ENCODE data around the gene SYNPO.

Gene SYNPO

GRCh38 chr5:150625831-150626746, 14.4 kb upstream of the SYNPO start:
- no peak for DNase-seq (ENCODE audit: low read depth)

DNA sequence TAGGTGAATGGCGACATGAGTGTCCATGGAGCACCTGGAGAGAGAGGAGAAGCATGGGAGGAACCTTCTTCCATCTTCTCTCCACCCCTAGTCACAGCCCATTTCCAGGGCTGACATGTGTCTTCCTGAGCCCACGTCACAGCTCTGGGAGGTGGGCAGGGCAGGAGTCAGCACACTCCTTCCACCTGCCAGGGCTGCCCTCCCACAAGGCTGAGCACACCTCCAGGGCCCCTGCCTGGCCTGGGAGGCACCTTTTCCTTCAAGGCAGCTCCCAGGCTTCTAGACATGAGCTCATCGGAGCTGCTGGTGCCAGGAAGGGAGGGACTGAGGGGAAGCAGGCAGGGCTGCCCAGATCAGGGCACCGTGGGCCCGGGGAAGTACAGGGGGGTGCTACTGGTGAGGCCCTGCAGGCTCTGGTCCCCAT, 13.6 kb upstream of the SYNPO start:
- no peak for DNase-seq (ENCODE audit: low read depth)

DNA sequence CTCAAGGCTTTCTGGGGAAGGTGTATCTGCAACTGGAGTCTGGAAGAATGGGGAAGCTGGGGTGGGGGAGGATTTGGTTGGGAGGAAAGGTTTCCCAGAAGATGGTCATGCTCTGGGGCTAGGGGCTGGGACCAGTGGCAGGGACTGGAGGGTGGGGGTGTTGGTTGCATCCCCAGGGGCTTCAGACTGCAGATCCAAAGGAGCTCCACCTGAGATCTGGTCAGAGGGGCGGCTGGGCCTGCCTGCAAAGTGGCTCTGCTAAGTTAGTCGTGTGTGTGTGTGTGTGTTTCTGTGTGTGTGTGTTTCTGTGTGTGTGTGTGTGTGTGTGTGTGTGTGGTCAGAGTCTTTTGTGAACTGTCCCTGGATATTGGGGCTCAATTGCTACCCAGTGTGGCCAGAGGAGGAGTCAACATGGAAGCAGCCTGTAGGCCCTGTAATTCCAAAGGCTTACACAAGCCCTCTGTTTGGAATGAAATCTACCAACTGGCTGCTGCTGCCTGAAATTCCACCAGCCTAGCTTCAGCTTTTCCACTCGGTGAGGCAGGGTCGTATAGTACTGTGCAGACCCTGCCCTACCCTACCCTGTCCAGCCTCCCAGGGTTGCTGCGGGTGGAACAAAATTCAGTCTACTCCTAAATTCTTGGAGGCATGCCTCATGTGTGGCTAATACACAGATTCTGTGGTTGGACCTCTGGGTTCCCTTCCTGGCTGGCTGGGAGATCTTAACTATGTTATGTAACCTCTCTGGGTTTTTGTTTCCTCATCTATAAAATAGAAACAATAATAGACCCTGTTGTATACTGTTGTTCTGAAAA, 12.5 kb upstream of the SYNPO start:
- DNase-seq (ENCODE audit: low read depth), result no peak

DNA sequence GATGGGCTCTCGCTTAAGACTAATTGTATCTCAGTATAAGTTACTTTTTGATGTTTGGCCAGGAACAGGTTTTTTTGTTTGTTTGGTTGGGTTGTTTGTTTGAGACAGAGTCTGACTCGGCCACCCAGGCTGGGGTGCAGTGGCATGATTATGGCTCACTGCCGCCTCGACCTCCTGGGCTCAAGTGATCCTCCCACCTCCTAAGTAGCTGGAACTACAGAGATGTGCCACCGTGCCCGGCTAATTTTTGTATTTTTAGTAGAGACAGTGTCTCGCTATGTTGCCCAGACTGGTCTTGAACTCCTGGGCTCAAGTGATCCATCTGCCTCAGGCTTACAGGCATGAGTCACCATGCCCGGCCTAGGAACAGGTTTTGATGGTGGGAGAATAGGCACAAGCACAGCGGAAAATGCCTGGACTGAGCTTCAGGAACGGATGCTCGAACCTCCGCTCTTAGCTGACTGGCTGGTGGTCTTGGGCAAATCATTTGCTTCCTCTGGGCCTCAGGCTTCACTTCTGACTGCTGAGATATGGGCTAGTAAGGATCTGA, 11.4 kb upstream of the SYNPO start:
- no peak for DNase-seq (ENCODE audit: low read depth)

- DNase-seq (ENCODE audit: low read depth), result no peak
These were observed 10.4 kb upstream of the SYNPO start for GRCh38 chr5:150630016-150630415.

DNA sequence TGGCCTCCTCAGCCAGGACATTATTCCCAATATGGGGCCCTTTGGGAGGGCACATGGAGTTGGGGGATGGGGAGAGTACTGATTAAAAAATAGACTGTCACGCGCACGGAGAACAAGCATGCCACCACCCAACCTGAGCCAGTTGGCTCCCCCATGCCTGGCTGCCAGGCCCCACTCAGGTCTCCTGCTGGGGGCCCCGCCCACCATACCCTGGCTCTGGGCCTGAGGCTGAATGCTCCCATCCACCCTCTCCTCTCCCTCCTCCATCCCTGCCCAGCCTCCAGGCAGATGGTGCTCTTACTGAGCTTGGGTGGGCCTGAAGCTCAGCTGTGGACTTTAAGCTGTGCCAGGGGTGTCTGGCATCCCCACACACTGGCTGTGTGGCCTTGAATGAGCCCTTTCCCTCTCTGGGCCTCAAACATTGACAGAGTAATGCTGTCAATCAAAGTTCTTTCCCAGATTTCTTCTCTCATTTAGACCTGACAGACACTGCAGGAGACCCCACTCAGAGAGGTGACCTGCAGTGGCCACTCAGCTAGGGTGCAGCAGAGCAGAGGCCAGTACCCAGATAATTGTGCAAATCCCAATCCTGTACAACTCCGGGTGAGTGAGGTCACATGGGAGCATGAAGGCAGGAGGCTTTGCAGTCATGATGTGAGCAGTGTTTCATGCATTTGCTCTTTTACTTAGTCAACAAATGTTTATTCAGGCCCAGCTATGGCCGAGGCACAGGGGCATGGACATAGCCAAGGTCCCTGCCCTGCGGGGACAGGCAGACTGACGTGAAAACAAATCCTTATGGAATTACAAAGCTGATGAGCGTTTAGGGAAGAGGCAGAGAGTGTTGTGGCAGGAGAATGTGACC, 9.8 kb upstream of the SYNPO start:
- no peak for DNase-seq (ENCODE audit: low read depth)

- no peak for DNase-seq (ENCODE audit: low read depth)
These were observed 9.1 kb upstream of the SYNPO start for GRCh38 chr5:150631326-150631701.

DNA sequence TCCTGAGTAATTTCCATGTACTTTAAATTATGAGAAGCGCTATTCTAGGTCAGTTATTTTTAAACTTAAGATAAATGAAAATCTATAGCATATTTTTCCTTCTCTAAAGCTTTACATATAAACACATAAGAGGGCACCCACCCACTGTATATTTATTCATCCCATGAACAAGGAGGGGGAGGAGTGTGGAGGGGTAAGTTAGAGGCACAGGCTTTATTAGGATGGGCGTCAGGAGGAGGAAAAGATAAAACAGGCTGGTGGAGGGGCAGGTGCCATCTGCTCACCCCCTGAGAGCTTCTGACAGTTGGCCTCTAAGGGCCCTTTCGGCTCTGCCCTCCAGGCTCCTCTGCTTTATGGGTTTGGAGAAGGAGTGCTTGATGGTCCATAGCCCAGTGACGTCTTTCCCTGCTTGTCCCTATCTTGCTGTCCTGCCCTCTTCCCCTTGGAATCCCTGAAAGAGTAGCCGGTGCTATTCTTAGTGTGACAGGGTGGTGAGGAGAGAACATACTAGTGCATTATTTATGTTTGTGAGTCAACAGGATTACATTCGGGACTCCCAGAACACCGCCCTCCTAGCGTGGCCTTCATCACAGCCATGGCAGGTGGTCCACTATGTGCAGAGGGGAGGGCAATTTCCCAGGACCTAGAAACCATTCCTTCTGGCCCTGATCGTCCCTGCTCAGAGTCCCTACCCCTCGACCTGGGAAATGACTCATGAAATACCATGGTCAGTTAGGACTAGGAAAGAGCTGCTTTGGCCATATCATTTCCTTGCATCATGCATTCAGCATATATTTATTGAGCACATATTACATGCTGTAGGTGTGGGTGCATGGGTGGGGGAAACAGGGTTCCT, 7.9 kb upstream of the SYNPO start:
- no peak for DNase-seq (ENCODE audit: low read depth)

- no peak for DNase-seq (ENCODE audit: low read depth)
These were observed 7.0 kb upstream of the SYNPO start for GRCh38 chr5:150633429-150633828.

DNA sequence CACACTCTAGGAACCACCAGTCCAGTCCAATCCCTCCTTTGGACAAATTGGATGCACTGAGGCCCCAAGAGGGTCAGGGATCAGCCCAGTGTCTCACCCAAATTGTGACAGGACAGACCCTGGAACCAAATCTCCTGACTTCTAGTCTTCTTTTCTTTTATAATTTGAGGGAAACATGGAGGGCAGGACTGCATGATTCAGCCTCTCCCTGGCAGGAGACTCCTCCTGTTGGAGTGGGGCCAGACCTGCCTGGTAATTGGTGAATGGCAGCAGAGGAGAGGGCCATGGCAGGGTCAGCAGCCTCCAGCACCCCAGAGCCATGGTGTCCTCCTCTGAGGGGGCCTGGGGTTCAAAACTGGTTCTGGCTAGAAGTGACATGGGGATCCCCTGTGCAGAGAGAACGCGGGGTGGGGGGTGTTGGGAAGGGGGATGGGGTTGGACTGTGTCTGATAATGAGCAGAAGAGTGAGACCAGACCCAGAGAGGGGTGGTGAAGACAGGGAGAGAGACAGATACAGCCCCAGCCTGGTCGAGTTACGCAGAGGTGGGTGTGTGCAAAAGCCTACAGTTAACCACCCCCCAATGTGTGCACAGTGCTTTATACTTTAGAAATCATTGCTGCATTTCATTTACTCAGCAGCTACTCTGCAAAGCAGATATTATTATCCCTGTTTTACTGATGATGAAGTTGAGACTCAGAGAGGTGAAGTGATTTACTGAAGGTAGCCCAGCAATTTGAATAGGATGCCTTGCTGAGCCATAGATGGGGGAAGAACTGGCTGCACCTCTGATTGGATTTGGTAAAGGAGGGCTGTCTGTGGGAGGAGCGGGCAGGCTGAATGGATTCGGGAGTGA, 3.8 kb upstream of the SYNPO start:
- no peak for DNase-seq (ENCODE audit: low read depth)

DNA sequence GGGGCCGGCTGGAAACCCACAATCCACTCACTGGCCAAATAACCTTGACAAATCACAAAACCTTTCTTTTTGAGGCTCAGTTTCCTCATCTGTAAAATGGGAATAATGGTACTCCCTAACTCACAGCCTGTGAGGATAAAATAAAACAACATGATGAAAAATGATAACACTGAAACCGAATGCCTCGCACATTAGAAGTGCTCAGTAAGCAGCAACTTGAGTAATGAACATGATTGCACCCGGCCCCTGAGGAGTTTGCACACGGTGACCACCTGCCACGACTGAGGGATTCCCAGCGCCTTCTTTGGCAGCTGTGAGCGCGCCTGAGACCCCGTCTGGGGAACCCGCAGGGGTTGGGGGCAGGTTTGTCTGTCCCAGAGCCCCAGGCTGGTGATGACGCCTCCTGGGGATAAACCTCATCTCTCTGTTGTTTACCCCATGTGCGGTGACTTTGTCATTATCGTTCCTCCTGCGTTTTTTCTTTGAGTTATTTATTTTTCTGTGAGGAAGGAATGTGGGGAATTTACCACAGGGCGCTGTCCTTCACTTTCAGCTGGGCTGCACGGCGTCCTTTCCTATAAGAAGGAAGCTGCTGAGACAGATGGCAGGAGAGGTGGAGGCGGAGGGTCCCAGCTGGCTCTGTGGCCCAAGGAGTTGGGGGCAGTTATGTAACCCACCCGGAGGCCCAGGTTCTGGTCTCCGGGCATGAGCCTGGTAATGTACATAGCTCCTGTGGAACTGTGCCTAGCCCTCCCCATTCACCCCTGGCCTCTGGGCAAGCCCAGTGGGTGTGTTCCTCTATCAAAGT, 3.0 kb upstream of the SYNPO start:
- DNase-seq (ENCODE audit: low read depth), result no peak

DNA sequence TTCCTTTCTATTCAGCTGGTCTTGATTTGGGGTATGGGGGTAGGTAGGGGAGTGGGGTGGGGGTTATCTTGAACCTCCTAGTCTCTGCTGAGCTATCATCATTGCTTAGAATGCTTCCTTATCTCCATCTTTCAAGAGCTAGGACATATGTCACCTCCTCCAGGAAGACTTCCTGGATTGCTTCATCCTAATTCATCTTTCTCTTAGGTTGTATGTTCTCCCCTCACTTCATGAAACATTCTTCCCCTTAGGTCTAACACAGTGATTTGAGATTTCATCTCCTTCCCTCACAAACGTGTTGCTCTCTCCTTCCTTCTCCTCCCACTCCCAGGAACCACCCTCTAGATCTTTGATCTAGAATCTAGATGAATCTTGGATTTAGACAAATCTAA, 2.4 kb upstream of the SYNPO start:
- DNase-seq (ENCODE audit: low read depth), result no peak

DNA sequence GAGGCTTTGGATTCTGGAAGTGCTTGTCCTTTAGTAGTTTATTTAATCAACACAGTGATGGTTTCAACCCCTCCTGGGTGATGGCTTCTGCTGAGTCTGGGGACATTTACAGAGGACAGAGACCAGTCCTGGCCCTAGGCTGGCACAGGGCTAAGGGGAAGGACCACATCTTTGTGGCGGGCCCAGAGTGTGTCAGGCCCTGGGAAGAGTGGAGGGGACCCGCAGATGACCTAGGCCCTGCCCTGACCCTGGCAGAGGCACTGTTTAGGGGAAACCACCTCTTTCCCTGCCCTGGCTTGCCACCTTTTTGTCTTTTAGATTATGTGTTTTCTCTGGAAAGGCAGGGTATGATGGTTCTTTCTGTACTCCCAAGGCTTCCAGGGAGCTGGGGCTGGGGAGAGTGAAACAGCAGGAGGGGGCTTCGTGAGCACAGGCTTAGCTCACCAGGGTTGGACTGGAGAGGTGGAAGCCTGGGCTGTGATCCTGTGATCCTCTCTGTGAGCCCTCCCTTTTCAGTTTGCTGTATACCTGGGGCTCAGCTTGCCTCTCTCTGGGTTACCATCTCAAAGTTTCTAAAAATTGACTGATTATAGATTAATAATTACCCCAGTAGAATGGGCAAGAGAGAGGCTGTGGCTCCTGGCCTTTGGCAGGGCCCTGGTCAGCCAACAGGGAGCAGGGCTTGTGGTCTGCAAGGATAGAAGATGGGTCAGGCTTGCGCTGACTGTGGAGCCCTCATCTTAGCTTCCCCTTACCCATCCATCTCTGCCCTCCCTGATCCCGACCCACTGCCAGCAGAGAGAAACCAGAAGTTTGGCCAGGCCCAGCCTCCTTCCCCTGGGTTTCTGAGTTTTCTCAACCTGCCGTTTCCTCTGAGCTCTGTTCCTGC, 1.7 kb upstream of the SYNPO start:
- no peak for DNase-seq (ENCODE audit: low read depth)

DNA sequence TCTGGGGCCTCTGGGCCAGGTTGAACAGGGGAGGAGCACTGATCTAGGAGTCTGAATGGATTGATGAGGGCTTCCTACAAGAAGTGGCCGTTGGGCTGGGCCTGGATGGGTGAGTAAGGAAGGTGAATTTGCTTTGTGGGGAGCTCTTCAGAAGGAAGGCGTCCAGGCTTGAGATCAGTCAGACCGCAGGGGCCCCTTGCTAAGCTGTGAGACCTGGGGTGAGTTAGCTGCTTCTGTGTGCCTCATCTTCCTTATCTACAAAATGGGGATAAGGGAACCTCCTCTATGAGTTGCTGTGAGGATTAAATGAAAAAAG, 1.1 kb upstream of the SYNPO start:
- DNase-seq (ENCODE audit: low read depth), result no peak

DNA sequence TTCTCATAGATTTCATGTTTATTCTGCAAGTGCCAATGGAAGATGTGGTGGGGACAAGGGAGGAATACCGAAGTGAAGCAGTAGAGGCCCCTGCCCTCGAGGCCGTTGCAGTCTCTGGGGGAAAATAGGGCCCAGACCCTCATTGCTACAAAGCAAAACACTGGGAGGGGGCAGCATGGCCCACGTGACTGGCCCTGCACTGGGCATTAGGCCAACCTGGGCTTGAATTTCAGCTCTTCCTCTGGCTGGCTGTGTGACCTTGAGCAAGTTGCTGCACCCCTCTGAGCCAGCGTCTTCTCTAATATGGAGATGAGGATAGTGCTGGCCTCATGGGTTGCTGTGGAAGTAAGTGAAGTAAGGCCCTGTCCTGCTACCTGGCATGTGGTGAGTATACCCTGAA, 709 bp upstream of the SYNPO start:
- no peak for DNase-seq (ENCODE audit: low read depth)

DNA sequence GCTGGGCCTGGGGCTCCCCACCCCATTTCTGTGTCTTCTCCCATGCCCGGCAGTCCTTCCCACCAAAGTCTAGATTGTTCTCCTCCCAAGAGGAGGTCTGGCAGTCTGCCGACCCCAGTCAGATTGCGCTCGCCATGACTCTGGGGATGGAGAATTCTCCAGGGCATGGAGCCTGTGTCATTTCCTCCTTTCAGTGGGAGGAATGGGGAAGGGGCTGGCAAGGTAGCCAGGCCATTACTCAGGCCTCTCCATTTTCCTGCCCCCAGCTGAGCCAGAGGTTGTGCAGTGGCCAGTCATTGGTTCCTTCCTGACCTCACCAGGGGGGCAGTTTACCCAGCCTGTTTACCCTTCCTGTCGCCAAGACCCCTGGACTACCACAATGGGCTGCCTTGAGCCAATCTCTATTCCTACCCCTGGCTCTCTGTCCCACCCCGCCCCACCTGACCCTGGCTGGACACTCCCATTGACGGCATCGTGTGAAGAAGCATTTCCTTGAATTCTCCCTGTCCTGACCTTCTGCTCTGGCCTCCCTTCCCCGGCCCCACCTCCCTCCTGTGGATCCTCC, 628 bp downstream of the SYNPO start:
- no peak for DNase-seq (ENCODE audit: low read depth)

GRCh38 chr5:150641824-150642566, 1.5 kb downstream of the SYNPO start:
- no peak for DNase-seq (ENCODE audit: low read depth)

All from CMK (cell line).